RWPE1 (cell line): ENCODE data around the gene DEPDC1B.

ENCODE experiments used
- CTCF ChIA-PET: fragments of 350-600 bp; sonication (Branson Sonifier 250); formaldehyde crosslinking; extraction: SDS; loops from one replicate; lab custom pipeline; 2021; lab: Yijun Ruan, JAX
- POLR2A ChIA-PET: fragments of 400-600 bp; formaldehyde crosslinking; extraction: SDS; loops from one replicate; lab custom pipeline; 2020; ENCODE audit warnings: antibody characterized with exemption; ENCODE audit not compliant: low non-redundant PET; lab: Yijun Ruan, JAX
- DNase-seq: peaks from one replicate; pipeline ENCODE4 v3.0.0; 2012; ENCODE audit warnings: low spot score
- H3K27ac ChIP-seq: fragments of 450-650 bp; 2 replicates; pipeline ENCODE4 v1.5.1; 2017
- TF ChIP-seq, protein P1 (sequence below): fragments of 450-650 bp; conservative IDR thresholded peaks from 2 replicates; pipeline ENCODE4 v1.5.1; 2017; ENCODE audit warnings: low read depth, mild to moderate bottlenecking

The DEPDC1B gene

DNA sequence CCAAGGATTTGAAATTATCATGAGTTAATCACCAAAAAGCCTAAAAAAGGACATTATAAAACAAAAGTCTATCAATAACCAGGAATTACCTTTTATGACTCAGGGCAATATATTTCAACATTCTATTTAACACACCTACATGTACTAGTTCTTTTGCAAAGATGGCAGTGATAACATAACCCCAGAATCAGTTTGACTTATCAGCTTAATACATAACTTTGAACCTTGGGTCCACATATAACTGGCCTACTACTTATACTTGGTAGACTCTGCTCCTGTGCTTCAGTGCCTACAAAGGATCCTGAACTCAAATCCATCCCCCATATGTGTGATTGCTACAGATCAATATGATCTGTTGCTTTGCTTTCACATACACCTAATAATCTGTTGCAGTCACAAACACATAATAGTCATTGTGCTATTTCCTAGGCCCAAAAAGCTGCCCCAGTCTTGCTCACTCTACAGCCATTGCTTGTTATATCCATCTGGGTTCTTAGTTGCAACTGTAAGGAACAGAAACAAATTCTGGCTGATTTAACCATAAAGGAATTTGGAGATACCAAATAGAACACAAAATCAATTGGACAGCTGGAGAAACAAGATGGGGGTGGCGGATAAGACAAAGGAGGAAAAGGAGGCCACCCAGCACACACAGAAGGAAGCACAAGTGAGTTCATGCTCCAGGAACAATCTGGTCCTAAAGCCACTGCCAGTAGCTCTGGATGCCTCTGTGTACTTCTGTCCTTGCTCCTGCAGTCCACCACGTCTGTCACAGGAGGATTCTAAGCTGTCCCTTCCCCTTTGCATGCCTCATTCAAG lies 25.5 kb downstream of the DEPDC1B start:
- H3K27ac ChIP-seq, result no peak overlapping the region
- CTCF ChIA-PET, result interaction anchor here (0.6 to 1.5 kb wide), 4 partner anchors 92 to 1214 kb away, joined by 3 to 5 read pairs (median 4); partner anchors contain the start of gene ELOVL7
- no peak for DNase-seq
- POLR2A ChIA-PET, result no interaction called here
- TF ChIP-seq, protein P1, sequence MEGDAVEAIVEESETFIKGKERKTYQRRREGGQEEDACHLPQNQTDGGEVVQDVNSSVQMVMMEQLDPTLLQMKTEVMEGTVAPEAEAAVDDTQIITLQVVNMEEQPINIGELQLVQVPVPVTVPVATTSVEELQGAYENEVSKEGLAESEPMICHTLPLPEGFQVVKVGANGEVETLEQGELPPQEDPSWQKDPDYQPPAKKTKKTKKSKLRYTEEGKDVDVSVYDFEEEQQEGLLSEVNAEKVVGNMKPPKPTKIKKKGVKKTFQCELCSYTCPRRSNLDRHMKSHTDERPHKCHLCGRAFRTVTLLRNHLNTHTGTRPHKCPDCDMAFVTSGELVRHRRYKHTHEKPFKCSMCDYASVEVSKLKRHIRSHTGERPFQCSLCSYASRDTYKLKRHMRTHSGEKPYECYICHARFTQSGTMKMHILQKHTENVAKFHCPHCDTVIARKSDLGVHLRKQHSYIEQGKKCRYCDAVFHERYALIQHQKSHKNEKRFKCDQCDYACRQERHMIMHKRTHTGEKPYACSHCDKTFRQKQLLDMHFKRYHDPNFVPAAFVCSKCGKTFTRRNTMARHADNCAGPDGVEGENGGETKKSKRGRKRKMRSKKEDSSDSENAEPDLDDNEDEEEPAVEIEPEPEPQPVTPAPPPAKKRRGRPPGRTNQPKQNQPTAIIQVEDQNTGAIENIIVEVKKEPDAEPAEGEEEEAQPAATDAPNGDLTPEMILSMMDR, result no peak

- POLR2A ChIA-PET, result no interaction called here
Measured at GRCh38 chr5:60673334-60673733, 26.6 kb downstream of the DEPDC1B start.

GRCh38 chr5:60672693-60673264 lies 27.2 kb downstream of the DEPDC1B start:
- ChIA-PET POLR2A (no interaction called here), CTCF (interaction anchor here (0.5 kb wide), 2 partner anchors 165 to 863 kb away, joined by 4 to 5 read pairs; no protein-coding TSS in a partner anchor)
- no peak overlapping the region for H3K27ac ChIP-seq

More at GRCh38 chr5:60673334-60673733, 26.6 kb downstream of the DEPDC1B start:
- DNase-seq, result no peak
- no peak overlapping the region for H3K27ac ChIP-seq
- CTCF ChIA-PET, result interaction anchor here (0.5 kb wide), 1 partner anchor 166 kb away, joined by 5 read pairs; no protein-coding TSS in a partner anchor
- TF ChIP-seq, protein P1, result no peak

GRCh38 chr5:60671899-60672692 lies 27.9 kb downstream of the DEPDC1B start:
- CTCF ChIA-PET, result interaction anchor here (0.5 kb wide), 1 partner anchor 862 kb away, joined by 4 read pairs; no protein-coding TSS in a partner anchor
- DNase-seq, result no peak
- TF ChIP-seq, protein P1, result no peak
- POLR2A ChIA-PET, result no interaction called here
- H3K27ac ChIP-seq, result no peak overlapping the region

More at GRCh38 chr5:60672693-60673264, 27.2 kb downstream of the DEPDC1B start:
- no peak for DNase-seq
- TF ChIP-seq, protein P1, result no peak

DNA sequence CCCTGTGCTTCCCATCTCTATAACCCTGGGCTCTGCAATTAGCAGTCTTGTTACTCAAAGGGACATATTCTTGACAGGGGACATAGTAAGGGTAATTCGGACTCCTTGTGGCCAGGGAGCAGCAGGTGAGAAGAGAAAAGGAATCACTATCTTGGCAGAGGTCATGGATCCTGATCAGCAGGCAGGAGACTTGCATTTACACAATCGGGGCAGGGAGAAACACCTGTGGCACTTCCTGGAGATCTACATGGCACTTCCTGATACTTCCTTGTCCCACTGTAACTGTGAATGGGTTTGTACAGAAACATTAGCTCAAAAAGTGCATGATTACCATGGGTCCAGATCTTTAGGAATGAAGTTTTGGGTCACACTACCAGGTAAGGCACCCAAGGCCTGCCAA lies 29.2 kb downstream of the DEPDC1B start:
- ChIA-PET POLR2A (no interaction called here), CTCF (interaction anchor here (0.5 to 0.6 kb wide), 2 partner anchors 125 to 1260 kb away, joined by 3 read pairs; no protein-coding TSS in a partner anchor)
- TF ChIP-seq, protein P1, result no peak
- H3K27ac ChIP-seq, result no peak overlapping the region
- DNase-seq, result no peak
